Activated naive CD4-positive, alpha-beta T cell treated with anti-CD3 and anti-CD28 coated beads, Interleukin-2, amount 50 U/mL, for 24 hours (primary cell): ENCODE data around the gene THG1L.
"Not testable (repeated sequence)": the region's sequence is repeated elsewhere in the genome, so short reads cannot be mapped to it uniquely, and the experiment has no call there.

ENCODE experiments used
- H3K27ac Mint-ChIP-seq: one replicate; pipeline ENCODE4 v1.8.0; 2021; ENCODE audit warnings: mild to moderate bottlenecking, mixed read lengths
- H3K27me3 Mint-ChIP-seq: one replicate; pipeline ENCODE4 v1.8.0; 2021; ENCODE audit warnings: mixed read lengths
- H3K36me3 Mint-ChIP-seq: one replicate; pipeline ENCODE4 v1.8.0; 2021; ENCODE audit warnings: mixed read lengths
- H3K4me1 Mint-ChIP-seq: one replicate; pipeline ENCODE4 v1.8.0; 2021; ENCODE audit warnings: mixed read lengths
- H3K4me3 Mint-ChIP-seq: one replicate; pipeline ENCODE4 v1.8.0; 2021; ENCODE audit warnings: mild to moderate bottlenecking, mixed read lengths
- H3K9me3 Mint-ChIP-seq: one replicate; pipeline ENCODE4 v1.8.0; 2021; ENCODE audit warnings: mixed read lengths

THG1L gene

DNA sequence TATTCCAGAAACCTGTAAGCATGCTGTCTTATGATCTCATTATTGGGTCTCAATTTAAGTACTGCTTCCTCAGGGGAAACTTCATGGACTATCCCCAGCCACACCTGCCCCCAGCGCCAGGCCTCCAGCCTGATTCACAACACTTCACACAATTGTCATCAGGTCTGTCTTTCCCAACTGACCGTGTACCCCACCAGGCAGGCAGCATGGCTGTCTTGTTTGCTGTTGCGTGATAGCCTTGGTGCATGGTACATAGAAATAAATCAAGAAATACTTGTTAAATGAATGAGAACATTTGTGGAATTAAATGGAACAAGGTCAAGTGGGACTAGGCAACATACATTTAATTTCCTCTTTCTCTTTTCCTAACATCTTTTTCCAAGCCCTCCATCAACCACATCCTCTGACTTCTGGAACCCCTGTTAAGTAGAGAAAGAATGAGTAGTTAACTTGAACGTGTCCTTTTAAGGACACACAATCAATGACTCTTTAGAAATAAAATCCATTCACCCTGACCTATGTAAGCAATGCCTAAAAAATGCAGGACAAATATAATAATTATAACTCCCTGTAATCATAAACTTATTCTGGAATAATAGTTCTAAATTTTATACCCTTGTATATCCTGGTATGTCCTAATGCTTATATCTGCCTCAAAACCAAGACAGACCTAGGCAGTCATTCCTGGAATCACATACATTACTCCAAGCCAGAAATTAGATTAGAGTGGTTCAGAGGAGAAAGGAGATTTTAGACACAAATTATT lies 17.2 kb upstream of the THG1L start:
- no peak overlapping the region for H3K4me3 Mint-ChIP-seq
- H3K9me3 Mint-ChIP-seq = no peaks in the 10 kb centered on the region
- peaks cover 23% of the 10 kb centered on the region for H3K4me1 Mint-ChIP-seq
- H3K27me3 Mint-ChIP-seq = no peaks in the 10 kb centered on the region
- no peaks in the 10 kb centered on the region for H3K36me3 Mint-ChIP-seq
- no peak overlapping the region for H3K27ac Mint-ChIP-seq

DNA sequence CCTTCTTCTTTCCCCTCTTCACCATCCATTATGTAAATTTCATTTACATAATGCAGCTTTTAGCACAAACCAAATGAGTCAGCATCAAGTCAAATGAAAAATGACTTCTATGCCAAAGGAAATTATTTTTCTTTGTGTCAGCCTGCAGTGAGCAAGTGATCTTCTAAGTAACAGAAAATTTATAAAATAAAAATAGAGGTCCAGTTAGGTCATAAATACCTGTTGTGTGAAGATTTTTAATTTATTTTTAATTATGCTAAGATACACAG lies 16.7 kb upstream of the THG1L start:
- Mint-ChIP-seq H3K9me3 (no peaks in the 10 kb centered on the region), H3K27me3 (no peaks in the 10 kb centered on the region), H3K4me3 (no peak overlapping the region), H3K4me1 (peaks cover 23% of the 10 kb centered on the region), H3K36me3 (no peaks in the 10 kb centered on the region), H3K27ac (no peak overlapping the region)

- H3K9me3 Mint-ChIP-seq = no peaks in the 10 kb centered on the region
- peaks cover 9% of the 10 kb centered on the region for H3K36me3 Mint-ChIP-seq
- H3K4me1 Mint-ChIP-seq = peaks cover 17% of the 10 kb centered on the region
- H3K4me3 Mint-ChIP-seq = no peak overlapping the region
- H3K27me3 Mint-ChIP-seq = no peaks in the 10 kb centered on the region
- no peak overlapping the region for H3K27ac Mint-ChIP-seq
These were observed 12.7 kb upstream of the THG1L start for GRCh38 chr5:157718519-157718918.

DNA sequence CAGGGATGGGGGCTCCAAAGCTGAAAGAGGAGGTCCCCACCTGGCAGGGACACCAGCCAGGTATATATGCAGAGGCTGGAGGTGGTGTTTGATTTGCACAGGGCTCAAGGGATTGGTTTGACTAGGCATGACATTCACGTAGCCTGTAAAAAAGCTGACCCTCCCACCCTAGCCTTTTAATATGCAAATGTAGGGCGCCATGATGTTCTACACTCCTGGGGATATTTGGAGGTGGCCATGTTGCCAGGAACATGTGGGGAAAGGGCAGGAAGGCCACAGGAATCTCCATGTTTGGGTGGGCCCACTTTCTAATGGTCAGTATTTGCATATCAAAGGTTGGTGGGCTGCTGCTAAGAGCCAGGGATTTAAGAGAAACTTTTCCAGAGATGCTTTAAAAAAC lies 12.0 kb upstream of the THG1L start:
- Mint-ChIP-seq H3K4me3 (no peak overlapping the region), H3K9me3 (no peaks in the 10 kb centered on the region), H3K4me1 (peaks cover 17% of the 10 kb centered on the region), H3K27ac (no peak overlapping the region), H3K36me3 (peaks cover 13% of the 10 kb centered on the region), H3K27me3 (no peaks in the 10 kb centered on the region)

DNA sequence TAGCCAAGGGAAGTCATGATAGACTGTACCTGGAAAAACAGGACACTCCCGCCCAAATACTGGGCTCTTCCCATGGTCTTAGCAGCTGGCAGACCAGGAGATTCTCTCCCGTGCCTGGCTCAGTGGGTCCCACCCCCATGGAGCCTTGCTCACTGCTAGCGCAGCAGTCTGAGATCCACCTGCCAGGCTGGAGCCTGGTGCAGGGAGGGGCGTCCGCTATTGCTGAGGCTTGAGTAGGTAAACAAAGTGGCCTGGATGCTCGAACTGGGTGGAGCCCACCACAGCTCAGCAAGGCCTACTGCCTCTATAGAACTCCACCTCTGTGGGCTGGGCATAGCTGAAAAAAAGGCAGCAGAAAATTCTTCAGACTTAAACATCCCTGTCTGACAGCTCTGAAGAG lies 10.1 kb upstream of the THG1L start:
- peaks cover 21% of the 10 kb centered on the region for H3K4me1 Mint-ChIP-seq
- H3K4me3 Mint-ChIP-seq = no peak overlapping the region
- peaks cover 17% of the 10 kb centered on the region for H3K36me3 Mint-ChIP-seq
- H3K27ac Mint-ChIP-seq = no peak overlapping the region
- H3K9me3 Mint-ChIP-seq = no peaks in the 10 kb centered on the region
- H3K27me3 Mint-ChIP-seq = no peaks in the 10 kb centered on the region

GRCh38 chr5:157722895-157723294 lies 8.3 kb upstream of the THG1L start:
- H3K27ac Mint-ChIP-seq = peak overlapping the region; percentile 76
- peaks cover 19% of the 10 kb centered on the region for H3K36me3 Mint-ChIP-seq
- H3K4me3 Mint-ChIP-seq, H3K9me3 Mint-ChIP-seq, H3K27me3 Mint-ChIP-seq: not testable (repeated sequence)
- peaks cover 15% of the 10 kb centered on the region for H3K4me1 Mint-ChIP-seq

GRCh38 chr5:157726607-157727006 lies 4.6 kb upstream of the THG1L start:
- not testable (repeated sequence) for H3K4me3 Mint-ChIP-seq, H3K9me3 Mint-ChIP-seq, H3K27me3 Mint-ChIP-seq
- Mint-ChIP-seq H3K36me3 (peaks cover 21% of the 10 kb centered on the region), H3K4me1 (peaks cover 32% of the 10 kb centered on the region), H3K27ac (peak overlapping the region; percentile 46)

GRCh38 chr5:157727858-157728257 lies 3.4 kb upstream of the THG1L start:
- not testable (repeated sequence) for H3K27me3 Mint-ChIP-seq

GRCh38 chr5:157729858-157730257 lies 1.4 kb upstream of the THG1L start:
- peak overlapping the region; percentile 33 for H3K4me3 Mint-ChIP-seq
- H3K27me3 Mint-ChIP-seq = no peaks in the 10 kb centered on the region
- H3K27ac Mint-ChIP-seq = peak overlapping the region; percentile 51
- no peaks in the 10 kb centered on the region for H3K9me3 Mint-ChIP-seq
- H3K4me1 Mint-ChIP-seq = peaks cover 48% of the 10 kb centered on the region
- H3K36me3 Mint-ChIP-seq = peaks cover 12% of the 10 kb centered on the region

More at GRCh38 chr5:157727858-157728257, 3.4 kb upstream of the THG1L start:
- H3K27ac Mint-ChIP-seq, H3K4me3 Mint-ChIP-seq, H3K9me3 Mint-ChIP-seq: not testable (repeated sequence)
- Mint-ChIP-seq H3K4me1 (peaks cover 45% of the 10 kb centered on the region), H3K36me3 (peaks cover 18% of the 10 kb centered on the region)

- peak overlapping the region; percentile 99 for H3K27ac Mint-ChIP-seq
- H3K9me3 Mint-ChIP-seq = no peaks in the 10 kb centered on the region
- H3K4me1 Mint-ChIP-seq = peaks cover 42% of the 10 kb centered on the region
- peaks cover 7% of the 10 kb centered on the region for H3K36me3 Mint-ChIP-seq
- peak overlapping the region; percentile 97 for H3K4me3 Mint-ChIP-seq
- H3K27me3 Mint-ChIP-seq = no peaks in the 10 kb centered on the region
These were observed 334 bp upstream of the THG1L start for GRCh38 chr5:157730900-157731271.

- peaks cover 10% of the 10 kb centered on the region for H3K36me3 Mint-ChIP-seq
- H3K9me3 Mint-ChIP-seq = no peaks in the 10 kb centered on the region
- peak overlapping the region; percentile 99 for H3K27ac Mint-ChIP-seq
- no peaks in the 10 kb centered on the region for H3K27me3 Mint-ChIP-seq
- H3K4me3 Mint-ChIP-seq = peak overlapping the region; percentile 97
- peaks cover 42% of the 10 kb centered on the region for H3K4me1 Mint-ChIP-seq
These were observed 902 bp downstream of the THG1L start for GRCh38 chr5:157732130-157732514.

DNA sequence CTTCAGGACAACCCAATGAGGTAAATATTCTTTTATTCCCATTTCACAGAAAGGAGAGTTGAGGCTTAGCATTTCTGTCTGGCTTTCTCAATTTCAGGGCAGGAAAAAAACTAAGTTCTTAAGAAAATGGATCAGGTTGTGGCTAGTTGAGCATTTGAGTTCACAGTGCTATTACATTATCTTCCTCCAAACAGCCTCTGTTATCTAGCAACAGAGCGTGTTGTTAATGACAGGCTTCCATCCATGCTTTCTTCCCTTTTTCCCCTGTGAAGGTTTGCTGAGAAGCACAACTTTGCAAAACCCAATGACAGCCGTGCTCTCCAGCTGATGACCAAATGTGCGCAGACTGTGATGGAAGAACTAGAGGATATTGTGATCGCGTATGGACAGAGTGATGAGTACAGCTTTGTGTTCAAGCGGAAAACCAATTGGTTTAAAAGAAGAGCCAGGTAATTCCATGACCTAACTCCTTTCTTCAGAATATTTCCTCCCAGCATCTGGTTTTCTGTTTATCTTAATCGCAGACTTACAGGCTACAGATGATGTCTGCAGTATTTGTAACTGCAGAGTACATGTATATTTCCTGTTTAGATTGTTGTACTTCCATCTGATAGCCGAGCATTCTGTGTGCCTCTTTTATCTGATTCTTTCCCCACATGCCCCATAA lies 1.5 kb downstream of the THG1L start:
- no peaks in the 10 kb centered on the region for H3K9me3 Mint-ChIP-seq
- no peaks in the 10 kb centered on the region for H3K27me3 Mint-ChIP-seq
- H3K4me1 Mint-ChIP-seq = peaks cover 42% of the 10 kb centered on the region
- H3K27ac Mint-ChIP-seq = peak overlapping the region; percentile 30
- peaks cover 12% of the 10 kb centered on the region for H3K36me3 Mint-ChIP-seq
- peak overlapping the region; percentile 36 for H3K4me3 Mint-ChIP-seq

DNA sequence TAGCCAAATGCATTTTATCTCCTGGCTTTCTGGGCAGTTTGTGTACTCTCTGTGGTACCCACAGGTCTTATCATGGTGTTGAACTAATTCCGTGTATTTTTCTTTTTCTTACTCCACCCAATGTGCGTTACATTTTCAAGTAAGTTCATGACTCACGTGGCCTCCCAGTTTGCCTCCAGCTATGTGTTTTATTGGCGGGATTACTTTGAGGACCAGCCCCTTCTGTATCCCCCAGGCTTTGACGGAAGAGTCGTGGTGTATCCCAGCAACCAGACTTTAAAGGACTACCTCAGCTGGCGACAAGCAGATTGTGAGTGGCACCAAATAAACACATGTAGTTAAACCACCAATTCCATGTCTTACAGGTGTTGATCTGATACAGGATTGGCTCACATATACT lies 3.2 kb downstream of the THG1L start:
- Mint-ChIP-seq H3K36me3 (peaks cover 13% of the 10 kb centered on the region), H3K4me3 (no peak overlapping the region)

DNA sequence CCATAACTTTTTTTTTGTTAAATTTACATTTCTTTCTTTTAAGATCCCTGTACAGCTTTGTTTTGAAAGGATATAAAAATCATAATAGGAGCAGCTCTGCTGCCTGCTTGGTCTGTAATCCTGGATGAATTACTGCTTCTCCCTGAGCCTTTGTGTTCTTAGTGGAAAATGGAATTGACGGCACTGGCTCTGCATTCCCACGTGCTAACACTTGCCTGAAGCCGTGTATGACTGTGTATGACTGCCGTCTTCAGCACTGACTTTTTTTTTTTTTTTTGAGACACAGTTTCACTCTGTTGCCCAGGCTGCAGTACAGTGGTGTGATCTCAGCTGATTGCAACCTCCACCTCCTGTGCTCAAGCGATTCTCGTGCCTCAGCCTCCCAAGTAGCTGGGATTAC lies 4.8 kb downstream of the THG1L start:
- peaks cover 24% of the 10 kb centered on the region for H3K4me1 Mint-ChIP-seq
- no peak overlapping the region for H3K27ac Mint-ChIP-seq
- peaks cover 13% of the 10 kb centered on the region for H3K36me3 Mint-ChIP-seq
- H3K9me3 Mint-ChIP-seq = no peaks in the 10 kb centered on the region
- no peaks in the 10 kb centered on the region for H3K27me3 Mint-ChIP-seq
- H3K4me3 Mint-ChIP-seq = no peak overlapping the region

More for the DNA sequence above, 3.2 kb downstream of the THG1L start:
- Mint-ChIP-seq H3K27me3 (no peaks in the 10 kb centered on the region), H3K4me1 (peaks cover 35% of the 10 kb centered on the region), H3K9me3 (no peaks in the 10 kb centered on the region), H3K27ac (no peak overlapping the region)

DNA sequence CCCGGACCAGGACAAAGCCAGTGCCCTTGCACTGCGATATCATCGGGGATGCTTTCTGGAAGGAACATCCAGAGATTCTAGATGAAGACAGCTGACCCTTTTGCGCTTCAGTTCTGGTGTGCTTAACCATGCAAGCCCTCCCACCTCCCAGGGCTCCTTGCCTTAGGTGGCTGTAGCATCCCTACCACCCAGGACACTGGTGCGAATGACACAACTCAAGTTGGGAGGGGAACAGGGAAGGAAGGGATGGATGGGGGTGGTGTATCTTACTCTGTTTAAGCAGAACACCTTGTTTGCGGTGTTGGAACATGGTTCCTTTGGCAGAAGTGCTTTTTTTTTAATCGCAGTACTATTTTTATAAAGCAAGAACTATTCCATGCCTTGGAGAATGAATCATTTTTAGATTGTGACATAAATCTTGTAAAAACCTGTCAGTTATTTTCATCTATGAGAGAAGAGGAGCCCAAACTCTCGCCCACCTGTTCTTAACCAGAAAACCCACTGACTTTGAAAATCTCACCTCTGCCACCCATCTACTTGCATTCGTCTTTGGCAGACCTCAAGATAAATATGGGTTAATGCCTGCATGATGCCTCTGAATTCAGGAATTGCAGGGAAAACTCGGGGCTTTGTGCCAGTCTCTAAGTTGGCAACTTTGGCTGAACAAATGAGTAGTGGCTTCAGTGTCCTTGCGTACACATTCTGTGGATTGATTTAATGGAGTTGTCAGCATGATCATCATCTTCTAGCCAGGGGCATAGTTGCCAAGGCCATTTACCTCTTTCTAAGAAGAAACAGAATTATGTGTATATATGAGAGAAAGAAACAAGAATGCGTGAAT lies 8.4 kb downstream of the THG1L start:
- no peak overlapping the region for H3K27ac Mint-ChIP-seq
- no peaks in the 10 kb centered on the region for H3K27me3 Mint-ChIP-seq
- no peaks in the 10 kb centered on the region for H3K9me3 Mint-ChIP-seq
- H3K4me1 Mint-ChIP-seq = peaks cover 15% of the 10 kb centered on the region
- H3K4me3 Mint-ChIP-seq = no peak overlapping the region
- H3K36me3 Mint-ChIP-seq = peaks cover 10% of the 10 kb centered on the region

- H3K27me3 Mint-ChIP-seq = no peaks in the 10 kb centered on the region
- no peak overlapping the region for H3K4me3 Mint-ChIP-seq
- peaks cover 20% of the 10 kb centered on the region for H3K4me1 Mint-ChIP-seq
- H3K9me3 Mint-ChIP-seq = no peaks in the 10 kb centered on the region
- H3K36me3 Mint-ChIP-seq = peaks cover 10% of the 10 kb centered on the region
- H3K27ac Mint-ChIP-seq = no peak overlapping the region
These were observed 9.0 kb downstream of the THG1L start for GRCh38 chr5:157740229-157740610.
